Lower leg skin (tissue), 3 donors: ENCODE results near the gene MS4A10.

Experiments used
- POLR2A ChIP-seq, 2 donors: fragments of 450-650 bp; IDR thresholded peaks; one replicate each; pipeline ENCODE4 v1.6.1; 2016 to 2017; ENCODE audit warnings: antibody characterized with exemption in 2 of 2, mild to moderate bottlenecking in 1 of 2, moderate library complexity in 1 of 2
- TF ChIP-seq, protein P1 (sequence below), 3 donors: fragments of 450-650 bp; IDR thresholded peaks; one replicate each; pipeline ENCODE4 v1.5.1; 2016; ENCODE audit warnings: antibody characterized with exemption in 3 of 3, mild to moderate bottlenecking in 3 of 3, moderate library complexity in 2 of 3

GRCh38 chr11:60774726-60775125 lies 10.4 kb upstream of the MS4A10 start:
- TF ChIP-seq, protein P1, sequence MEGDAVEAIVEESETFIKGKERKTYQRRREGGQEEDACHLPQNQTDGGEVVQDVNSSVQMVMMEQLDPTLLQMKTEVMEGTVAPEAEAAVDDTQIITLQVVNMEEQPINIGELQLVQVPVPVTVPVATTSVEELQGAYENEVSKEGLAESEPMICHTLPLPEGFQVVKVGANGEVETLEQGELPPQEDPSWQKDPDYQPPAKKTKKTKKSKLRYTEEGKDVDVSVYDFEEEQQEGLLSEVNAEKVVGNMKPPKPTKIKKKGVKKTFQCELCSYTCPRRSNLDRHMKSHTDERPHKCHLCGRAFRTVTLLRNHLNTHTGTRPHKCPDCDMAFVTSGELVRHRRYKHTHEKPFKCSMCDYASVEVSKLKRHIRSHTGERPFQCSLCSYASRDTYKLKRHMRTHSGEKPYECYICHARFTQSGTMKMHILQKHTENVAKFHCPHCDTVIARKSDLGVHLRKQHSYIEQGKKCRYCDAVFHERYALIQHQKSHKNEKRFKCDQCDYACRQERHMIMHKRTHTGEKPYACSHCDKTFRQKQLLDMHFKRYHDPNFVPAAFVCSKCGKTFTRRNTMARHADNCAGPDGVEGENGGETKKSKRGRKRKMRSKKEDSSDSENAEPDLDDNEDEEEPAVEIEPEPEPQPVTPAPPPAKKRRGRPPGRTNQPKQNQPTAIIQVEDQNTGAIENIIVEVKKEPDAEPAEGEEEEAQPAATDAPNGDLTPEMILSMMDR (IDR thresholded peaks at IDR 0.05), result no peak
- no peak for TF ChIP-seq POLR2A (IDR thresholded peaks at IDR 0.05)
